Osteoblast (primary cell): ENCODE results near the gene RASGEF1B. TPM values are rescaled to one million over a fixed set of nuclear protein-coding genes. Genes with fewer than 3 reads are reported as not detected.

Experiments
- DNase-seq: peaks from one replicate; pipeline ENCODE4 v3.0.0; 2011; ENCODE audit warnings: low spot score, mixed read lengths; ENCODE audit not compliant: insufficient read length; ENCODE audit errors: missing footprints
- H2AFZ ChIP-seq: 2 replicates; pipeline ENCODE4 v1.6.0; 2011; ENCODE audit warnings: mild to moderate bottlenecking, low read length
- H3K27ac ChIP-seq: 2 replicates; pipeline ENCODE4 v1.5.1; 2011; ENCODE audit warnings: mild to moderate bottlenecking, low read depth, low read length, moderate library complexity
- H3K27me3 ChIP-seq: 2 replicates; pipeline ENCODE4 v1.6.0; 2012; ENCODE audit warnings: mild to moderate bottlenecking, control low read depth, inconsistent platforms, low read length, moderate library complexity; ENCODE audit not compliant: insufficient read depth
- H3K36me3 ChIP-seq: 2 replicates; pipeline ENCODE4 v1.5.1; 2011; ENCODE audit warnings: mild to moderate bottlenecking, low read length, control low read depth, moderate library complexity; ENCODE audit not compliant: insufficient read depth
- H3K4me1 ChIP-seq: 2 replicates; pipeline ENCODE4 v1.5.1; 2011; ENCODE audit warnings: mild to moderate bottlenecking, low read length, control low read depth, moderate library complexity; ENCODE audit not compliant: insufficient read depth
- H3K4me2 ChIP-seq: 2 replicates; pipeline ENCODE4 v1.6.0; 2011; ENCODE audit warnings: mild to moderate bottlenecking, low read length; ENCODE audit not compliant: insufficient read depth
- H3K4me3 ChIP-seq: fragments of 200-600 bp; sonication (generic); 3 replicates; pipeline ENCODE4 v1.5.1; 2012; ENCODE audit warnings: mild to moderate bottlenecking, low read length, inconsistent platforms; ENCODE audit not compliant: insufficient read depth
- H3K79me2 ChIP-seq: 2 replicates; pipeline ENCODE4 v1.6.0; 2012; ENCODE audit warnings: mild to moderate bottlenecking, low read length, control low read depth, inconsistent platforms; ENCODE audit not compliant: insufficient read depth
- H3K9me3 ChIP-seq: 2 replicates; pipeline ENCODE4 v1.5.1; 2011; ENCODE audit warnings: low read depth, low read length, control low read depth
- H4K20me1 ChIP-seq: 2 replicates; pipeline ENCODE4 v1.6.0; 2012; ENCODE audit warnings: mild to moderate bottlenecking, low read length, control low read depth; ENCODE audit not compliant: insufficient read depth
- CTCF ChIP-seq: IDR thresholded peaks from 2 replicates; pipeline ENCODE4 v1.5.1; 2011; ENCODE audit warnings: mild to moderate bottlenecking, low read depth, low read length, moderate library complexity; ENCODE audit errors: extremely low read depth
- total RNA-seq: library from RNA; depleted of rRNA; stranded (reverse); fragments of >200 nt; gene quantifications from 2 replicates; pipeline ENCODE4 v1.2.3, GENCODE V29; 2012

Gene RASGEF1B
- total RNA-seq, 1 donor: 5.8 TPM

- no peak overlapping the region for H3K4me3 ChIP-seq
- no peak for TF ChIP-seq CTCF
- H3K9me3 ChIP-seq: no peaks in the 10 kb centered on the region
- H3K4me1 ChIP-seq: no peaks in the 10 kb centered on the region
- H4K20me1 ChIP-seq: no peaks in the 10 kb centered on the region
- H2AFZ ChIP-seq: no peak overlapping the region
- H3K36me3 ChIP-seq: no peaks in the 10 kb centered on the region
- DNase-seq: no peak
- no peaks in the 10 kb centered on the region for H3K27me3 ChIP-seq
- no peak overlapping the region for H3K4me2 ChIP-seq
- H3K79me2 ChIP-seq: no peaks in the 10 kb centered on the region
- H3K27ac ChIP-seq: no peak overlapping the region
These were observed 20.2 kb upstream of the RASGEF1B start for GRCh38 chr4:81491943-81492342.

- no peak overlapping the region for H2AFZ ChIP-seq
- no peaks in the 10 kb centered on the region for H3K36me3 ChIP-seq
- no peak overlapping the region for H3K27ac ChIP-seq
- H3K79me2 ChIP-seq: no peaks in the 10 kb centered on the region
- H3K9me3 ChIP-seq: no peaks in the 10 kb centered on the region
- no peak for TF ChIP-seq CTCF
- H3K27me3 ChIP-seq: no peaks in the 10 kb centered on the region
- no peaks in the 10 kb centered on the region for H4K20me1 ChIP-seq
- no peak overlapping the region for H3K4me2 ChIP-seq
- no peak overlapping the region for H3K4me3 ChIP-seq
- H3K4me1 ChIP-seq: no peaks in the 10 kb centered on the region
- DNase-seq: no peak
These were observed 18.9 kb upstream of the RASGEF1B start for GRCh38 chr4:81490403-81491160.

- Histone ChIP-seq H3K9me3 (no peaks in the 10 kb centered on the region), H3K36me3 (no peaks in the 10 kb centered on the region), H3K27me3 (no peaks in the 10 kb centered on the region), H4K20me1 (no peaks in the 10 kb centered on the region), H3K79me2 (no peaks in the 10 kb centered on the region), H3K4me1 (no peaks in the 10 kb centered on the region), H3K27ac (no peak overlapping the region), H2AFZ (no peak overlapping the region), H3K4me2 (no peak overlapping the region), H3K4me3 (no peak overlapping the region)
- TF ChIP-seq CTCF: no peak
- DNase-seq: no peak
These were observed 14.8 kb upstream of the RASGEF1B start for GRCh38 chr4:81486502-81486901.

GRCh38 chr4:81485310-81485980 lies 13.7 kb upstream of the RASGEF1B start:
- no peaks in the 10 kb centered on the region for H3K36me3 ChIP-seq
- H2AFZ ChIP-seq: no peak overlapping the region
- H3K4me1 ChIP-seq: no peaks in the 10 kb centered on the region
- no peak overlapping the region for H3K4me2 ChIP-seq
- H3K27me3 ChIP-seq: no peaks in the 10 kb centered on the region
- H3K9me3 ChIP-seq: no peaks in the 10 kb centered on the region
- no peak overlapping the region for H3K27ac ChIP-seq
- no peak overlapping the region for H3K4me3 ChIP-seq
- no peak for DNase-seq
- no peaks in the 10 kb centered on the region for H4K20me1 ChIP-seq
- no peak for TF ChIP-seq CTCF
- no peaks in the 10 kb centered on the region for H3K79me2 ChIP-seq
